A673 (cell line): ENCODE results near the gene USP25. TPM values are rescaled to one million over a fixed set of nuclear protein-coding genes. Genes with fewer than 3 reads are reported as not detected.

Experiments
- BruUV-seq: library from RNA; stranded (reverse); fragments of 400-500 nt; replicated peaks from 2 replicates; lab custom pipeline; 2021; lab: Mats Ljungman, UMichigan
- CTCF ChIA-PET: fragments of 300-600 bp; sonication (Branson Sonifier 250); formaldehyde crosslinking; loops from one replicate; lab custom pipeline; 2022; ENCODE audit warnings: antibody characterized with exemption; lab: Charles Lee
- POLR2A ChIA-PET: fragments of 300-600 bp; sonication (Branson Sonifier 250); formaldehyde crosslinking; loops from one replicate; lab custom pipeline; 2022; ENCODE audit warnings: antibody characterized with exemption; ENCODE audit not compliant: low non-redundant PET; lab: Charles Lee
- DNase-seq: peaks from one replicate; pipeline ENCODE4 v3.0.0-alpha.2; 2015; ENCODE audit warnings: low spot score
- H3K27ac ChIP-seq: fragments of 200-600 bp; sonication (generic); 2 replicates; pipeline ENCODE4 v1.5.1; 2016; ENCODE audit warnings: mixed run types, low read depth, mild to moderate bottlenecking, mixed read lengths, antibody characterized with exemption, low read length; ENCODE audit not compliant: poor library complexity, severe bottlenecking
- H3K27me3 ChIP-seq: fragments of 200-600 bp; sonication (generic); replicated peaks from 2 replicates; pipeline ENCODE4 v1.6.1; 2017; ENCODE audit warnings: mixed run types, low read depth, mild to moderate bottlenecking, mixed read lengths, antibody characterized with exemption, low read length; ENCODE audit not compliant: insufficient read depth, poor library complexity
- H3K36me3 ChIP-seq: fragments of 200-600 bp; sonication (generic); 2 replicates; pipeline ENCODE4 v1.6.1; 2016; ENCODE audit warnings: mixed run types, mild to moderate bottlenecking, mixed read lengths, antibody characterized with exemption, low read length; ENCODE audit not compliant: insufficient read depth, poor library complexity, severe bottlenecking
- H3K4me1 ChIP-seq: fragments of 200-600 bp; sonication (generic); 2 replicates; pipeline ENCODE4 v1.6.1; 2017; ENCODE audit warnings: mixed run types, mild to moderate bottlenecking, mixed read lengths, antibody characterized with exemption, low read length; ENCODE audit not compliant: insufficient read depth, poor library complexity, severe bottlenecking
- H3K4me3 ChIP-seq: fragments of 200-600 bp; sonication (generic); 2 replicates; pipeline ENCODE4 v1.5.1; 2016; ENCODE audit warnings: low read depth, mixed run types, mild to moderate bottlenecking, mixed read lengths, low read length; ENCODE audit not compliant: poor library complexity, severe bottlenecking
- H3K9me3 ChIP-seq: fragments of 200-600 bp; sonication (generic); 2 replicates; pipeline ENCODE4 v1.6.1; 2016; ENCODE audit warnings: mixed run types, low read depth, mild to moderate bottlenecking, mixed read lengths, antibody characterized with exemption, low read length; ENCODE audit not compliant: poor library complexity, severe bottlenecking
- EZH2 ChIP-seq: fragments of 200-600 bp; sonication (generic); IDR thresholded peaks from 2 replicates; pipeline ENCODE4 v1.6.1; 2017; ENCODE audit warnings: borderline replicate concordance, low read depth, mild to moderate bottlenecking, mixed read lengths, antibody characterized with exemption, low read length; ENCODE audit not compliant: poor library complexity, severe bottlenecking
- intact Hi-C: fragments of 100-400 bp; cut with micrococcal nuclease; formaldehyde crosslinking; loops from one replicate; pipeline ENCODE4 v1.10.0; 2022; ENCODE audit not compliant: unreplicated experiment
- total RNA-seq: library from RNA; stranded (reverse); gene quantifications from 2 replicates; pipeline ENCODE4 v1.2.3, GENCODE V29; 2021
- TF ChIP-seq, protein P1 (sequence below): fragments of 300-800, 200-600 bp; sonication (generic); conservative IDR thresholded peaks from 2 replicates; pipeline ENCODE4 v1.5.1; 2017; ENCODE audit warnings: low read depth, mild to moderate bottlenecking, antibody characterized with exemption, low read length, moderate library complexity, mixed read lengths

The USP25 gene
- total RNA-seq, 1 experiment from 2014 or later: 27.5 TPM

DNA sequence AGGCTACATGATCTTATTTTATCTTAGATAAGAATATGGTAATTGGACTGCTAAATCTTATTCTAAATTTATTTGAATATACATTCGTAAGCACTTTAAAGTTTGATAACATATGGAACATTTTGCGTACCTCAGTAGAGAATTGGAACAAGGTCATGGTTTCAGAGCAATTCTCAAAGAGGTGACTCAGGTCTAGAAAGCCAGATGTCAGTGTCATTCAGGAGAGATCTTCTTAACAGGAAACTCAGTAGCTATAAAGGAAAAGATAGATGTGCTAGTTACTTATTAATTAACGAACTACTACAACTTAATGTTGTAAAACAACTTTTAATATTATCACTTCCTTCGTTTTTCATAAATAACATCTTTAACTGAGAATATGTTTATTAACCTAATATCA is 142.5 kb downstream of the USP25 start:
- CTCF ChIA-PET: no interaction called here
- TF ChIP-seq, protein P1, sequence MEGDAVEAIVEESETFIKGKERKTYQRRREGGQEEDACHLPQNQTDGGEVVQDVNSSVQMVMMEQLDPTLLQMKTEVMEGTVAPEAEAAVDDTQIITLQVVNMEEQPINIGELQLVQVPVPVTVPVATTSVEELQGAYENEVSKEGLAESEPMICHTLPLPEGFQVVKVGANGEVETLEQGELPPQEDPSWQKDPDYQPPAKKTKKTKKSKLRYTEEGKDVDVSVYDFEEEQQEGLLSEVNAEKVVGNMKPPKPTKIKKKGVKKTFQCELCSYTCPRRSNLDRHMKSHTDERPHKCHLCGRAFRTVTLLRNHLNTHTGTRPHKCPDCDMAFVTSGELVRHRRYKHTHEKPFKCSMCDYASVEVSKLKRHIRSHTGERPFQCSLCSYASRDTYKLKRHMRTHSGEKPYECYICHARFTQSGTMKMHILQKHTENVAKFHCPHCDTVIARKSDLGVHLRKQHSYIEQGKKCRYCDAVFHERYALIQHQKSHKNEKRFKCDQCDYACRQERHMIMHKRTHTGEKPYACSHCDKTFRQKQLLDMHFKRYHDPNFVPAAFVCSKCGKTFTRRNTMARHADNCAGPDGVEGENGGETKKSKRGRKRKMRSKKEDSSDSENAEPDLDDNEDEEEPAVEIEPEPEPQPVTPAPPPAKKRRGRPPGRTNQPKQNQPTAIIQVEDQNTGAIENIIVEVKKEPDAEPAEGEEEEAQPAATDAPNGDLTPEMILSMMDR: no peak
- TF ChIP-seq EZH2: no peak
- Histone ChIP-seq H3K27me3 (no peaks in the 10 kb centered on the region), H3K4me1 (no peaks in the 10 kb centered on the region), H3K36me3 (peaks cover 22% of the 10 kb centered on the region), H3K9me3 (no peaks in the 10 kb centered on the region), H3K4me3 (no peak overlapping the region), H3K27ac (no peak overlapping the region)
- no peak for DNase-seq
- POLR2A ChIA-PET: no interaction called here
- intact Hi-C loops: no loop called here
- no TSS peak for BruUV-seq

DNA sequence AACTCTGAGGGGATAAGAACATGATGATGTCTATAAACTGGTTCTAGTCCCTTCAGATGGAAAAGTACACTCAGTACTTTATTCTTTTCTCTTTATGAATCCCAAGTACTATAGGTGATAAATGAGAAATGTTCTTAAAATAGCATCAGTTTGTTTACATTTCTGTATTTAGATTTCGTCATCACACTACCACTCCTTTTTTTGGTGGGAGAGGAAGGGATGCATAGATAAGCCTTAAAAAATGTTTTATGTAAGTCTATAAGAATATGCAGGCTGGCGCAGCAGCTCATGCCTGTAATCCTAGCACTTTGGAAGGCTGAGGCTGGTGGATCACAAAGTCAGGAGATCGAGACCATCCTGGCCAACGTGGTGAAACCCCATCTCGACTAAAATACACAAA is 144.8 kb downstream of the USP25 start:
- ChIA-PET POLR2A (no interaction called here), CTCF (no interaction called here)
- no peak overlapping the region for H3K27ac ChIP-seq
- H3K27me3 ChIP-seq: no peaks in the 10 kb centered on the region
- intact Hi-C loops: no loop called here
- peaks cover 18% of the 10 kb centered on the region for H3K36me3 ChIP-seq
- no peak for TF ChIP-seq EZH2
- TF ChIP-seq, protein P1: no peak
- H3K4me1 ChIP-seq: no peaks in the 10 kb centered on the region
- no TSS peak for BruUV-seq
- no peaks in the 10 kb centered on the region for H3K9me3 ChIP-seq
- no peak for DNase-seq
- H3K4me3 ChIP-seq: no peak overlapping the region

DNA sequence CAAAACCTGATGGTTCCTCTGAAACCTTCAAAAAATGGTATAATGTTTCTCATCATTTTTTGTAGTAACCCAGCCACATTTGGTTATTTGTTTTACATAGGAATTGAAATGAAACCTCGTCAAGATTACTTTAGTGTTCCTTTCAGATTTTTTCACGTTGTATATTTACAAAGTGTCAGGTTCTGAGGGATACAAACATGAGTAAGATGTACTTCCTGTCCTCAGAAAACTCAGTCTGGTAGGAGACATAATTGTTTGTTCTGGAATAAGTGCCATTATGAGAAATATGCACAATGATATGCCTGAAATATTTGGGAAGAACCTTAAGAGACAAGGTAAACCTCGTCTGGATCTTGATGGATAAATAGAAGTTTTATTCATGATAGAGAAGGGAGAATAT is 145.5 kb downstream of the USP25 start:
- Histone ChIP-seq H3K27me3 (no peaks in the 10 kb centered on the region), H3K27ac (no peak overlapping the region), H3K36me3 (peaks cover 25% of the 10 kb centered on the region), H3K9me3 (no peaks in the 10 kb centered on the region), H3K4me3 (no peak overlapping the region), H3K4me1 (no peaks in the 10 kb centered on the region)
- POLR2A ChIA-PET: no interaction called here
- DNase-seq: no peak
- no peak for TF ChIP-seq EZH2
- TF ChIP-seq, protein P1: no peak
- BruUV-seq: no TSS peak
- intact Hi-C loops: no loop called here
- CTCF ChIA-PET: no interaction called here
